K562 (cell line): ENCODE data around the gene DYRK1A. TPM values are rescaled to one million over a fixed set of nuclear protein-coding genes. Genes with fewer than 3 reads are reported as not detected.

Experiments used
- ATAC-seq: fragments of 200-7000 bp; cut with Tn5 transposase; 3 replicates; pipeline ENCODE4 v1.9.1; 2020; ENCODE audit warnings: moderate library complexity
- BruUV-seq: library from RNA; stranded (reverse); fragments of 400-500 nt; replicated peaks from 2 replicates; lab custom pipeline; 2021; lab: Mats Ljungman, UMichigan
- CTCF ChIA-PET: fragments of 300-600 bp; formaldehyde crosslinking; extraction: SDS; loops from one replicate; lab custom pipeline; 2021; ENCODE audit warnings: low intra/inter-chr PET ratio; lab: Yijun Ruan, JAX
- POLR2A ChIA-PET: fragments of 300-600, 350-650 bp; sonication (Branson Sonifier 250); formaldehyde crosslinking; extraction: SDS; loops from one replicate; lab custom pipeline; 2021; ENCODE audit warnings: antibody characterized with exemption, inconsistent platforms; lab: Yijun Ruan, JAX
- DNase-seq, 4 experiments: peaks; one replicate each; pipeline versions ENCODE4 v3.0.0 to v3.0.0-alpha.2; 2011 to 2018; ENCODE audit warnings: low spot score in 3 of 4, mixed read lengths in 3 of 4; ENCODE audit errors: extremely low read depth in 1 of 4
- FAIRE-seq: peaks from 2 replicates; lab custom pipeline; 2011; peaks lifted over from hg19 to GRCh38; lab: Jason Lieb, UNC
- H2AFZ ChIP-seq: 2 replicates; pipeline ENCODE4 v1.6.0; 2011; ENCODE audit warnings: low read depth, low read length, control low read depth, inconsistent platforms
- H3K27ac ChIP-seq: fragments of 200-600 bp; 3 replicates; pipeline ENCODE4 v1.8.0; 2011; ENCODE audit warnings: low read depth, mild to moderate bottlenecking, control low read depth, inconsistent platforms, low read length, moderate library complexity, mixed read lengths; ENCODE audit errors: extremely low read depth
- H3K27me3 ChIP-seq, 2 experiments: fragments of 300-600 bp in 1 of 2; 2 replicates in 1 of 2; 3 replicates in 1 of 2; pipeline versions ENCODE4 v1.6.0 to v1.8.0; 2011; ENCODE audit warnings: inconsistent platforms in 2 of 2, low read length in 2 of 2, mild to moderate bottlenecking in 1 of 2, mixed read lengths in 1 of 2, moderate library complexity in 1 of 2; ENCODE audit not compliant: control insufficient read depth in 2 of 2, insufficient read depth in 2 of 2
- H3K36me3 ChIP-seq: fragments of 300-600 bp; 3 replicates; pipeline ENCODE4 v1.8.0; 2011; ENCODE audit warnings: mild to moderate bottlenecking, low read length, inconsistent platforms; ENCODE audit not compliant: control insufficient read depth, insufficient read depth
- H3K4me1 ChIP-seq, 2 experiments: fragments of 200-600 bp in 1 of 2; replicated peaks in 1 of 2; 2 replicates in 1 of 2; 3 replicates in 1 of 2; pipeline versions ENCODE4 v1.5.1 to v1.8.0; 2011; ENCODE audit warnings: inconsistent platforms in 2 of 2, low read length in 2 of 2, mild to moderate bottlenecking in 1 of 2, mixed read lengths in 1 of 2, moderate library complexity in 1 of 2; ENCODE audit not compliant: control insufficient read depth in 2 of 2, insufficient read depth in 2 of 2
- H3K4me2 ChIP-seq: 2 replicates; pipeline ENCODE4 v1.6.1; 2011; ENCODE audit warnings: low read length, control low read depth, inconsistent platforms, mixed read lengths; ENCODE audit not compliant: insufficient read depth
- H3K4me3 ChIP-seq: fragments of 200-600 bp; sonication (generic), shearing (Covaris generic); 2 replicates; pipeline ENCODE4 v1.5.1; 2016; ENCODE audit warnings: control low read depth, inconsistent platforms
- H3K79me2 ChIP-seq: fragments of 200-600 bp; 3 replicates; pipeline ENCODE4 v1.8.0; 2011; ENCODE audit warnings: low read length, inconsistent platforms; ENCODE audit not compliant: control insufficient read depth, insufficient read depth
- H3K9ac ChIP-seq, 2 experiments: 2 replicates each; pipeline versions ENCODE4 v1.6.0 to v1.6.1; 2011; ENCODE audit warnings: low read depth in 2 of 2, low read length in 2 of 2, control low read depth in 1 of 2, inconsistent platforms in 1 of 2, mild to moderate bottlenecking in 1 of 2, mixed read lengths in 1 of 2; ENCODE audit not compliant: insufficient read depth in 1 of 2
- H3K9me1 ChIP-seq: one replicate; pipeline ENCODE4 v1.6.0; 2011; ENCODE audit warnings: inconsistent platforms, mild to moderate bottlenecking, low read length, moderate library complexity; ENCODE audit not compliant: control insufficient read depth, insufficient read depth
- H3K9me3 ChIP-seq: replicated peaks from 2 replicates; pipeline ENCODE4 v1.5.1; 2011; ENCODE audit warnings: low read depth, low read length, inconsistent platforms; ENCODE audit not compliant: control insufficient read depth, insufficient read depth
- H4K20me1 ChIP-seq: replicated peaks from 2 replicates; pipeline ENCODE4 v1.6.1; 2011; ENCODE audit warnings: low read length, inconsistent platforms, mixed read lengths; ENCODE audit not compliant: control insufficient read depth, insufficient read depth
- ATF3 ChIP-seq, 2 experiments: fragments of 450-650 bp in 1 of 2; sonication (generic) in 1 of 2; formaldehyde crosslinking in 1 of 2; IDR thresholded peaks in 1 of 2; conservative IDR thresholded peaks in 1 of 2; 2 replicates each; pipeline versions ENCODE4 v1.6.1 to v1.8.1; 2016 to 2023; ENCODE audit warnings: mild to moderate bottlenecking in 2 of 2, moderate library complexity in 2 of 2, inconsistent platforms in 1 of 2, missing genetic modification reagents in 1 of 2
- MTA3 ChIP-seq: fragments of 450-650 bp; formaldehyde crosslinking; IDR thresholded peaks from 2 replicates; pipeline ENCODE4 v1.6.1; 2017; ENCODE audit warnings: mild to moderate bottlenecking, borderline replicate concordance
- POLR2AphosphoS2 ChIP-seq: IDR thresholded peaks from 2 replicates; pipeline ENCODE4 v1.6.1; 2012; ENCODE audit warnings: low read length, improper control_type of control experiment
- ZNF696 ChIP-seq: fragments of 250-450 bp; sonication (Bioruptor Pico); conservative IDR thresholded peaks from 2 replicates; pipeline ENCODE4 v1.4.0; 2020; ENCODE audit warnings: mild to moderate bottlenecking, moderate library complexity
- WGBS: fragments of 100-300 bp; shearing (Covaris generic); methylation state at CpG from one replicate; pipeline ENCODE4 v1.1.6; 2016; ENCODE audit warnings: low coverage, mixed read lengths; ENCODE audit not compliant: insufficient coverage; ENCODE audit errors: missing lambda C conversion rate; 5-methylcytosine and 5-hydroxymethylcytosine counted together
- in situ Hi-C: fragments of 300-500 bp; cut with MboI; formaldehyde crosslinking; loops from 4 replicates; pipeline ENCODE4 v1.15.0; 2018; ENCODE audit warnings: inconsistent platforms, mixed read lengths
- intact Hi-C: fragments of 100-400 bp; cut with micrococcal nuclease; formaldehyde crosslinking; loops from 2 replicates; pipeline ENCODE4 v1.14.2; 2022
- polyA plus RNA-seq, 8 experiments: library from polyadenylated mRNA; depleted of rRNA in 4 of 8; stranded (reverse) in 5 of 8; unstranded in 3 of 8; fragments of >200 nt; fragmentation: Nextera tagmentation in 2 of 8; fragmentation: Illumina TruSeq in 1 of 8; extraction: Ambion mirVana in 2 of 8; extraction: Trizol in 1 of 8; gene quantifications; 2 replicates each; pipeline versions ENCODE4 v1.2.1 to v1.2.3, GENCODE V29; 2011 to 2014; ENCODE audit warnings: inconsistent platforms in 1 of 8, missing spikeins in 1 of 8
- total RNA-seq, 7 experiments: library from RNA; depleted of rRNA in 6 of 7; stranded (reverse); fragments of >200 nt in 6 of 7; fragmentation: Illumina TruSeq in 2 of 7; extraction: Trizol in 2 of 7; gene quantifications; 2 replicates each; pipeline versions ENCODE4 v1.2.1 to v1.2.3, GENCODE V29; 2011 to 2021; ENCODE audit warnings: low replicate concordance in 1 of 7

The DYRK1A gene
- total and polyA plus RNA-seq, 9 of the 15 experiments (the other 6 are each of a cell fraction or from before 2014, with no cell fraction given): 3.7 to 64.8 (median 42.3) TPM

- peaks cover 0 to 3% of the 10 kb centered on the region in 2 experiments; a peak in 3 of 5 replicates for H3K4me1 ChIP-seq
- ChIA-PET CTCF (no interaction called here), POLR2A (interaction anchor here (1.2 to 1.5 kb wide), 2 partner anchors 8 to 17 kb away, joined by 3 to 4 read pairs; no protein-coding TSS in a partner anchor)
- H3K4me3 ChIP-seq: no peak overlapping the region
- H3K79me2 ChIP-seq: peaks cover 34% of the 10 kb centered on the region
- H3K9me3 ChIP-seq: no peaks in the 10 kb centered on the region
- WGBS: 91% methylated on average over 5 of the region's 5 CpGs
- H4K20me1 ChIP-seq: no peaks in the 10 kb centered on the region; the same call in 1 of the 2 replicates
- DNase-seq (no peak), ATAC-seq (no peak), FAIRE-seq (no peak)
- no peak overlapping the region for H3K4me2 ChIP-seq
- TF ChIP-seq ATF3 (IDR thresholded peaks at IDR 0.05) (peak; percentile 18; the same call in 1 of the 2 replicates), ATF3 (CRISPR knock-in tag; conservative IDR thresholded peaks at IDR 0.05) (no peak), ZNF696 (CRISPR knock-in tag) (no peak)
- H3K9ac ChIP-seq: no peak overlapping the region
- H3K27me3 ChIP-seq: no peaks in the 10 kb centered on the region
- in situ Hi-C loops (no loop called here), intact Hi-C loops (no loop called here)
- BruUV-seq: no TSS peak
- H3K9me1 ChIP-seq: no peaks in the 10 kb centered on the region
- no peak overlapping the region for H2AFZ ChIP-seq
- H3K36me3 ChIP-seq: peaks cover 87% of the 10 kb centered on the region
- H3K27ac ChIP-seq: no peak overlapping the region
Observed at GRCh38 chr21:37503848-37504467, 137.4 kb downstream of the DYRK1A start.

GRCh38 chr21:37505963-37506362 is 139.4 kb downstream of the DYRK1A start:
- Histone ChIP-seq H3K79me2 (peaks cover 28% of the 10 kb centered on the region), H3K36me3 (peaks cover 93% of the 10 kb centered on the region), H3K9ac (no peak overlapping the region), H3K4me1 (peaks cover 4 to 12% of the 10 kb centered on the region in 2 experiments; a peak in 3 of 5 replicates), H3K4me2 (no peak overlapping the region), H3K9me1 (no peaks in the 10 kb centered on the region), H3K4me3 (no peak overlapping the region), H3K9me3 (no peaks in the 10 kb centered on the region), H4K20me1 (no peaks in the 10 kb centered on the region; the same call in 1 of the 2 replicates), H2AFZ (no peak overlapping the region), H3K27me3 (no peaks in the 10 kb centered on the region), H3K27ac (no peak overlapping the region)
- ATAC-seq (no peak), FAIRE-seq (no peak), DNase-seq (no peak)
- 92% methylated on average over 12 of the region's 12 CpGs for WGBS
- in situ Hi-C loops (no loop called here), intact Hi-C loops (loop anchor here (5.0 kb wide), 1 partner anchor 76 kb away; no protein-coding TSS in a partner anchor)
- TF ChIP-seq POLR2AphosphoS2: 0 out of 2 replicates have a peak, but pooled peaks have one; percentile 22
- TF ChIP-seq MTA3: no peak
- CTCF ChIA-PET: no interaction called here
- no TSS peak for BruUV-seq
- POLR2A ChIA-PET: no interaction called here
